ENCODE data around the gene RAPGEF2.

RAPGEF2 gene

DNA sequence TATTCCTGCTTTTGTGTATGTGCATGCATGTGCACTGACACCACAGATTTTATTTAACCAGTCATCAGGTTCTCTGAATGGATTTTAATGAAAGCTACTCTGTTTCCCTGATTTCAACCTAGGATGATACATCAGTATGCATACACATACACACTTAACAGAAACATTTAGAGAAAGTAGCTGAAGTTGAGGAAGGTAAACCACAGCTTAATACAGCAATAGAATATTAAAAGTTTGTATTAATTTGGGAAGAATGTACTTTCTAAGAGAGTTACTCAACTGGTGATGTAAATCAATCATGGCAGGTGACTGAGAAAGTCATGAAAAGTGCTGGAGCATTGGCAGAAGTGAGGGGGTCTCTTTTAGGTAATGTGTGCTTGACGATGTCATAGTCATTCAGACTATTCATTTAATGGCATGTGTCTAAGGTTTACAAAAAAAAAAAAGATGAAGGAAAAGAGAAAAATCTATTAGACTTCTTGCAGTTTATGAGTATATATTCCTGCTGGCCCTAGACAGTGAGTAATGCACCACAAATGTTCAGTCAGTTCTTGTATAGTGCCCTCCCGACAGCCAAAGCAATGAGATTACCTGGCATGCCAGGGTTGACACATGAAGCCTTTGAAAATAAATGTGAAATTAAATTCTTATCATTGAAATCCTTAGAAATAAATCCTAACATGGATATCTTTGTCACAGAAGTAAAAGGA lies 187.6 kb downstream of the RAPGEF2 start:
- no peak overlapping the region for H2AFZ ChIP-seq (ENCODE audit: low read length, unreplicated experiment)
- peaks cover 14% of the 10 kb centered on the region for H3K4me1 ChIP-seq (ENCODE audit: control insufficient read depth, insufficient read depth, low read length, unreplicated experiment)
- H3K4me3 ChIP-seq (ENCODE audit: low read depth, low read length) = no peak overlapping the region
- H3K79me2 ChIP-seq (ENCODE audit: control insufficient read depth, insufficient read depth, low read length, unreplicated experiment) = no peaks in the 10 kb centered on the region
- no peaks in the 10 kb centered on the region for H3K36me3 ChIP-seq (ENCODE audit: insufficient read depth, low read length)
- H3K27me3 ChIP-seq (ENCODE audit: insufficient read depth, low read length) = no peaks in the 10 kb centered on the region
- no peak overlapping the region for H3K27ac ChIP-seq (ENCODE audit: low read depth, low read length)

DNA sequence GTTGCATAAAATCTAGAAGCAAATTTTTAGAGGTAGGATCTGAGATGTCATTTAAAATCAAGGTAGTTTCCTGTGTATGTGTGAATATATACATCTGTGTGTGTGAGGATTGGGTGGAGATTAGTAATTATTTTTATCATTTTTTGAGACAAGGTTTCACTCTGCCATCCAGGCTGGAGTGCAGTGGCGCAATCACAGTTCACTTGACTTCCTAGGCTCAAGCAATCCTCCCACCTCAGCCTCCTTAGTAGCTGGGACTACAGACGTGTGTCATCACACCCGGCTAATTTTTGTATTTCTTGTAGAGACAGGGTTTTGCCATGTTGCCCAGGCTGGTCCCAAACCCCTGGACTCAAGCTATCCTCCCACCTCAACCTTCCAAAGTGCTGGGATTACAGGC lies 188.3 kb downstream of the RAPGEF2 start:
- Histone ChIP-seq H3K4me1 (ENCODE audit: control insufficient read depth, insufficient read depth, low read length, unreplicated experiment) (peaks cover 21% of the 10 kb centered on the region), H3K27me3 (ENCODE audit: insufficient read depth, low read length) (no peaks in the 10 kb centered on the region), H3K4me3 (ENCODE audit: low read depth, low read length) (no peak overlapping the region), H3K79me2 (ENCODE audit: control insufficient read depth, insufficient read depth, low read length, unreplicated experiment) (no peaks in the 10 kb centered on the region), H3K27ac (ENCODE audit: low read depth, low read length) (no peak overlapping the region), H3K36me3 (ENCODE audit: insufficient read depth, low read length) (no peaks in the 10 kb centered on the region), H2AFZ (ENCODE audit: low read length, unreplicated experiment) (no peak overlapping the region)

DNA sequence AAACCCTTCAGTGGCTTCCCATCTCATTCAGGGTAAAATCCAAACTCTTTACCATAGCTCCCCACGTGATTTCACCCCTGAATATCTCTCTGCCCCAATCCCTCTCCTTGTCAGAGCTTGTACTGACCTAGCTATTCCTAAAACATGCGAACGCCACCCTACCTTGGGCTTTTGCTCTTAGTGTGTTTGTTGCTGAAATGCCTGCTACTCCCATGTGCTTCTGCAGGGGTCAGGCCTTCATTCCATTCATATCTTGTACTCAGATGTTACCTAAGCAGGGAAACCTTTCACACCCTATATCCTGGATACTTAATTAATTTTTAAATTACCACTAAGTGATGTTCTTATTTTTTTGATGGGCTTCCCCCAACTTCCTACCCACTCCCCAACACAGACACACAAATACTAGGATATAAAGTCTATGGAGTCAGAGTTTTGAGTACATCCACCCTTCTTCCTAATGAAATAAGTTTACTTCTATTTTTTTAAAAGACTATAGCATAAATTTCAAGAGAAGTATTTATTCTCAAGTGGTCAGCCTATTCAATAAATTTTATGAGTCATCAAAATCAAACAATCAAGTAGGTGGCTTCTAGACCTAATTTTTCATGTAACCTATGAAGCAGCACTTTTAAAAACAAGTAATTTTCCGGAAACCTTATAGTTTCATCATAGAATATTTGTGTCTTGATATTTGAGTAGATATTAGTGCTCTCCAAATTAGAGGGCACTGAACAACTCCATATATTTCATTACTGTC lies 189.4 kb downstream of the RAPGEF2 start:
- Histone ChIP-seq H3K4me1 (ENCODE audit: control insufficient read depth, insufficient read depth, low read length, unreplicated experiment) (peaks cover 30% of the 10 kb centered on the region), H3K79me2 (ENCODE audit: control insufficient read depth, insufficient read depth, low read length, unreplicated experiment) (peaks cover 3% of the 10 kb centered on the region), H3K27ac (ENCODE audit: low read depth, low read length) (no peak overlapping the region), H3K36me3 (ENCODE audit: insufficient read depth, low read length) (no peaks in the 10 kb centered on the region), H3K27me3 (ENCODE audit: insufficient read depth, low read length) (no peaks in the 10 kb centered on the region), H2AFZ (ENCODE audit: low read length, unreplicated experiment) (no peak overlapping the region), H3K4me3 (ENCODE audit: low read depth, low read length) (no peak overlapping the region)

DNA sequence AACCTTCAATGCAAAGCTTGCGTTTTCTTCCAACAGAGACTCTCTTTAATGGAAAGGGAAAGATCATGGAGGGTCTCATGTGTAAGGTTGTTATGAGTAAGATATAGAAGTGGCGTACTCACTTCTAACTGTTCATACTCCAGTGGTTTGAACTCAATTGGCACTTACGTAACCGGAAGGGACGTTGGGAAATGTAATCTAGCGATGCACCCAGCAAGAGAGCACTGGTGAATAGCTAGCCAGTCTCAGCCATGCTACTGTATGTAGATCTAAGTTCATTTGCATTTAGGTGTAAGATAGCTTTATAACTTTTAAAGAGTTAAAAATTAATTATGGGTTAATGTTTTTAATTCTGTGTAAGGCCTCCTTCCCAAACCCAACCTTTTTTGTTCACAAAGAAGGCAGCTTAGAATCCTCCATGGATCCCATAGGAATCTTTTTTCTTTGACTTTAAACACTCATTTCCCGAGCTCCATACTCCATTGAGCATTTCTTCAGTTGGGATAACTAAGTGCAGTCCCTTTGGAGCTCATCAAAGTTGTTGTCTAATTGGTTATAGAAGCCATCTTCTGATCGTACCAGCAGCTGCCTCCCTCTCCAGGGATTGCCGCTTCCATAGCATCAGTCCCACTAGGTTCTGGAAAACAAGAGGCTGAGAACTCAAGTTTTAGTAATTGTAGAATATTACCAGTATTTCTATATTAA lies 191.1 kb downstream of the RAPGEF2 start:
- peaks cover 43% of the 10 kb centered on the region for H3K4me1 ChIP-seq (ENCODE audit: control insufficient read depth, insufficient read depth, low read length, unreplicated experiment)

DNA sequence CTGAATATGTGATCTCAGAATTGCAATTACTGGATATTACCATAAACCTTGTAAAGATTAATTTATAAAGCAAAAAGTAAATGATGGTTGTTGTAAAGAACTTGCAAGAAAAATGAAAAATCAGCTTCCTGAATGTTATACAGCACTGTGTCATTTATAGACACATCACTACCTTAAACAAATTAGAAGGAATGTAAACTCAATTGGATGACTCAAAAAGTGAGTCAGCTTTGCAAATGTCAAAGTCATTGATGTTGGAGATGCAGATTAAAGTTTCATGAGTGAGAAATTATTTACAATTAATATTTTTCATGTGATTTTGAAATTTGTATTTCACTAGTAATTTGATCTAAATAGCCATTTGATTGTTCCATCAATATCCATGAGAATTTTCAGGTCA lies 193.2 kb downstream of the RAPGEF2 start:
- no peak overlapping the region for H2AFZ ChIP-seq (ENCODE audit: low read length, unreplicated experiment)
- peak overlapping the region; percentile 7; the same call in 1 of the 2 replicates for H3K27ac ChIP-seq (ENCODE audit: low read depth, low read length)
- no peak overlapping the region for H3K4me3 ChIP-seq (ENCODE audit: low read depth, low read length)
- H3K36me3 ChIP-seq (ENCODE audit: insufficient read depth, low read length) = no peaks in the 10 kb centered on the region
- no peaks in the 10 kb centered on the region for H3K27me3 ChIP-seq (ENCODE audit: insufficient read depth, low read length)
- H3K79me2 ChIP-seq (ENCODE audit: control insufficient read depth, insufficient read depth, low read length, unreplicated experiment) = peaks cover 3% of the 10 kb centered on the region
- H3K4me1 ChIP-seq (ENCODE audit: control insufficient read depth, insufficient read depth, low read length, unreplicated experiment) = peaks cover 34% of the 10 kb centered on the region

More for the DNA sequence above, 191.1 kb downstream of the RAPGEF2 start:
- H3K27me3 ChIP-seq (ENCODE audit: insufficient read depth, low read length) = no peaks in the 10 kb centered on the region
- H2AFZ ChIP-seq (ENCODE audit: low read length, unreplicated experiment) = no peak overlapping the region
- no peak overlapping the region for H3K27ac ChIP-seq (ENCODE audit: low read depth, low read length)
- H3K79me2 ChIP-seq (ENCODE audit: control insufficient read depth, insufficient read depth, low read length, unreplicated experiment) = peaks cover 3% of the 10 kb centered on the region
- no peak overlapping the region for H3K4me3 ChIP-seq (ENCODE audit: low read depth, low read length)
- H3K36me3 ChIP-seq (ENCODE audit: insufficient read depth, low read length) = no peaks in the 10 kb centered on the region

DNA sequence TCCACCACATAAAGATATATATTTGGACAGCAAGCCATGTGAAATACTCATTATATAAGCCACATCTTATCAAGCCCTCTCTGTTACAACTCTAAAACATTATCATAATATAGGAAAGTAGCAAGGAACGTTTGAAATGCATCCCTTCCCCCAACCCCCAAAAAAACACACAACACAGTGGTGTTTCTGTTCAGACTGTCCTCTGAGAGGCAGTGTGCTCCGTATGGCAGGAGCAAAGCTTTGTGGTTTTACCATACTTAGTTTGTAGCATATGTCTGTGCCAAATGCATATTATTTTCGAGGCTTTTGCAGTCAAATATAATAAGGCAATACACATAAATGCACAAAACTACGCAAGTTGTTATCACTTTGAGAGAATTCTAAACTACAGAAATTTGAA lies 194.2 kb downstream of the RAPGEF2 start:
- no peak overlapping the region for H2AFZ ChIP-seq (ENCODE audit: low read length, unreplicated experiment)
- H3K36me3 ChIP-seq (ENCODE audit: insufficient read depth, low read length) = no peaks in the 10 kb centered on the region
- H3K27ac ChIP-seq (ENCODE audit: low read depth, low read length) = no peak overlapping the region
- H3K27me3 ChIP-seq (ENCODE audit: insufficient read depth, low read length) = no peaks in the 10 kb centered on the region
- H3K79me2 ChIP-seq (ENCODE audit: control insufficient read depth, insufficient read depth, low read length, unreplicated experiment) = peaks cover 3% of the 10 kb centered on the region
- no peak overlapping the region for H3K4me3 ChIP-seq (ENCODE audit: low read depth, low read length)
- peaks cover 32% of the 10 kb centered on the region for H3K4me1 ChIP-seq (ENCODE audit: control insufficient read depth, insufficient read depth, low read length, unreplicated experiment)

DNA sequence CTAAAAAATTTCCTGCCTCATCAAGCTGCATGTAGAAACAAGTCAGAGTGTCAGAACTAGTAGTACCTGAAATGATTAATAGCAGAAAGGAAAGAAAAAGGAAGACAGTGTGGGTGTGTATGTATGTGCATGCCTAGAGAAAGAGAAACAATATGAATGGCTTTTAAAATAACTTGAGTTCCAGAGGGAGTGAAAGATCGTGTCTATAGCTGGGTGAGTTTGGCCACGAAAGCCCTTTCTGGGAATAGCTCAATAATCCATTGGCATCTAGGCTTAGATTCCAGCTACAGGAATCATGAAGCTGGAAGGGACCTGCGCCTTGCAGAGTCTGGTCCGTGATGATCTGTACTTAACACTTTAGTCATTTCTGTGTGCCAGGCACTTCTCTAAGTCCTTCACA lies 195.6 kb downstream of the RAPGEF2 start:
- peak overlapping the region; percentile 8 for H3K27ac ChIP-seq (ENCODE audit: low read depth, low read length)

DNA sequence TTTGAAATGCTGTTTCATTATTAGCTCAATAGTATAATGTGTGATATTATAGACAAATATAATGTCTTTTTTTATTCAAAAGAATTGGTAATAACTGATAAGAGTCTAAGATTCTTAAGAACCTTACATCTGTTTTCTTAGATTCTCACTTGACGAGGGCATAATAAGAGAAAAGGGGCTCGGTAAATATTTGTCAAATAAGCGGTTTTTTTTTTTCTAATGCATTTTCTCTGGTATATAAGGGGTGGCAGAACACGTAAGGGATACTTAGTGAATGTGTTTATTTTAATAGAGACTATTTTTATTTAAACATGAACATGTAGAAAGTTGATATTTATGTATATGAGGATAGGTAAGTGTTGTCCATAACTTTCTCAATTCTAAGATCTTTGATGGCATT lies 200.6 kb downstream of the RAPGEF2 start:
- Histone ChIP-seq H3K27ac (ENCODE audit: low read depth, low read length) (no peak overlapping the region), H3K4me1 (ENCODE audit: control insufficient read depth, insufficient read depth, low read length, unreplicated experiment) (peaks cover 13% of the 10 kb centered on the region), H3K79me2 (ENCODE audit: control insufficient read depth, insufficient read depth, low read length, unreplicated experiment) (peaks cover 3% of the 10 kb centered on the region), H2AFZ (ENCODE audit: low read length, unreplicated experiment) (no peak overlapping the region), H3K36me3 (ENCODE audit: insufficient read depth, low read length) (peaks cover 11% of the 10 kb centered on the region), H3K4me3 (ENCODE audit: low read depth, low read length) (no peak overlapping the region), H3K27me3 (ENCODE audit: insufficient read depth, low read length) (no peaks in the 10 kb centered on the region)

More for the DNA sequence above, 195.6 kb downstream of the RAPGEF2 start:
- no peaks in the 10 kb centered on the region for H3K27me3 ChIP-seq (ENCODE audit: insufficient read depth, low read length)
- H3K4me1 ChIP-seq (ENCODE audit: control insufficient read depth, insufficient read depth, low read length, unreplicated experiment) = peaks cover 32% of the 10 kb centered on the region
- H2AFZ ChIP-seq (ENCODE audit: low read length, unreplicated experiment) = peak overlapping the region; percentile 14
- peaks cover 3% of the 10 kb centered on the region for H3K79me2 ChIP-seq (ENCODE audit: control insufficient read depth, insufficient read depth, low read length, unreplicated experiment)
- no peaks in the 10 kb centered on the region for H3K36me3 ChIP-seq (ENCODE audit: insufficient read depth, low read length)
- H3K4me3 ChIP-seq (ENCODE audit: low read depth, low read length) = peak overlapping the region; percentile 61

DNA sequence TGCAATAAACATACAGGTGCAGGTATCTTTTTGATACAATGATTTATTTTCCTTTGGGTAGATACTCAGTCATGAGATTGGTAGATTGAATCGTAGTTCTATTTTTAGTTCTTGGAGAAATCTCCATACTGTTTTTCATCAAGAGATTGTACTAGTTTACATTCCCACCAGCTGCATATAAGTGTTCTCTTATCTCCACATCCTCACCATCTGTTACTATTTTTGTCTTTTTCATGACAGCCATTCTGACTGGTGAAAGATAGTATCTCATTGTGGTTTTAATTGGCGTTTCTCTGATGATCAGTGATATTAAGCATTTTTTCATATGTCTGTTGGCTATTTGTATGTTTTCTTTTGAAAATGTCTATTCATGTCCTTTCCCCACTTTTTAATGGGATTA lies 202.2 kb downstream of the RAPGEF2 start:
- peaks cover 11% of the 10 kb centered on the region for H3K4me1 ChIP-seq (ENCODE audit: control insufficient read depth, insufficient read depth, low read length, unreplicated experiment)
- no peaks in the 10 kb centered on the region for H3K27me3 ChIP-seq (ENCODE audit: insufficient read depth, low read length)
- H3K4me3 ChIP-seq (ENCODE audit: low read depth, low read length) = no peak overlapping the region
- H3K27ac ChIP-seq (ENCODE audit: low read depth, low read length) = no peak overlapping the region
- H3K36me3 ChIP-seq (ENCODE audit: insufficient read depth, low read length) = peaks cover 11% of the 10 kb centered on the region
- H3K79me2 ChIP-seq (ENCODE audit: control insufficient read depth, insufficient read depth, low read length, unreplicated experiment) = peaks cover 3% of the 10 kb centered on the region
- no peak overlapping the region for H2AFZ ChIP-seq (ENCODE audit: low read length, unreplicated experiment)

DNA sequence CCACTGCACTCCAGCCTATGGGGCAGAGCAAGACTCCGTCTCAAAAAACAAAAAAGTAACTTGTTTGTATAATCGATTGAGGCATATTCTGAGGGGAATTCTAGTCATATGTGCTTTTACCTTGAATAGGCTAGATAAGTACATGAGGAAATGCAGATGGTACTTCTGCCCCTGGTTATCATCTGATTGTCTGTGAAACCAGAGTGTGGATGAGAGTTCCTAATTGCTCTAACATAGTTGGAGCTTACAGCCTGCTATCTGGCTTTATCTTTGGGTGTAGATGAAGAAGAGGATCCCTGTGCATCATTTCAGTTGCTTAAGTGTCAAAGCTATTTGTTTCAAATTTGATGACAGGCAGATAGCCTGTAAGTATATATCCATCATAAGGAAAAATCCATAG lies 205.1 kb downstream of the RAPGEF2 start:
- H2AFZ ChIP-seq (ENCODE audit: low read length, unreplicated experiment) = no peak overlapping the region
- H3K27ac ChIP-seq (ENCODE audit: low read depth, low read length) = no peak overlapping the region
- peaks cover 3% of the 10 kb centered on the region for H3K79me2 ChIP-seq (ENCODE audit: control insufficient read depth, insufficient read depth, low read length, unreplicated experiment)
- peaks cover 11% of the 10 kb centered on the region for H3K4me1 ChIP-seq (ENCODE audit: control insufficient read depth, insufficient read depth, low read length, unreplicated experiment)
- peaks cover 11% of the 10 kb centered on the region for H3K36me3 ChIP-seq (ENCODE audit: insufficient read depth, low read length)
- no peak overlapping the region for H3K4me3 ChIP-seq (ENCODE audit: low read depth, low read length)
- no peaks in the 10 kb centered on the region for H3K27me3 ChIP-seq (ENCODE audit: insufficient read depth, low read length)

Data from ACC112 (cell line).